T-helper 2 cell (primary cell): ENCODE data around the gene ARID1B.
A peak's percentile ranks its signal among the peaks of the same experiment; 100 is the strongest.
"Not testable (repeated sequence)": the region's sequence is repeated elsewhere in the genome, so short reads cannot be mapped to it uniquely, and the experiment has no call there.

Experiments
- DNase-seq, 5 experiments: peaks; one replicate each; pipeline versions ENCODE4 v3.0.0 to v3.0.0-alpha.2; 2012 to 2022

The ARID1B gene

GRCh38 chr6:156971153-156971885 is 194.1 kb downstream of the ARID1B start:
- no peak for DNase-seq

GRCh38 chr6:156972145-156972544 is 195.0 kb downstream of the ARID1B start:
- no peak for DNase-seq

GRCh38 chr6:156974830-156975261 is 197.7 kb downstream of the ARID1B start:
- DNase-seq, result peak in 1 of 5 experiments; percentile 21

- DNase-seq, result no peak
Observed at GRCh38 chr6:156975414-156975813, 198.2 kb downstream of the ARID1B start.

GRCh38 chr6:156976216-156977127 is 199.3 kb downstream of the ARID1B start:
- peak in 1 of 5 experiments; percentile 27 for DNase-seq

GRCh38 chr6:156977527-156978291 is 200.5 kb downstream of the ARID1B start:
- DNase-seq, result no peak

- peak in 1 of 5 experiments; percentile 60 for DNase-seq
Observed at GRCh38 chr6:156978948-156979347, 201.8 kb downstream of the ARID1B start.

- DNase-seq, result no peak
Observed at GRCh38 chr6:156980515-156980914, 203.3 kb downstream of the ARID1B start.

GRCh38 chr6:156980948-156981347 is 203.8 kb downstream of the ARID1B start:
- DNase-seq, result no peak

GRCh38 chr6:156982168-156982567 is 205.0 kb downstream of the ARID1B start:
- no peak for DNase-seq

- not testable (repeated sequence) for DNase-seq
Observed at GRCh38 chr6:156982864-156983263, 205.7 kb downstream of the ARID1B start.

GRCh38 chr6:156984178-156984738 is 207.1 kb downstream of the ARID1B start:
- no peak for DNase-seq

GRCh38 chr6:156985309-156985708 is 208.1 kb downstream of the ARID1B start:
- DNase-seq, result no peak

- DNase-seq, result no peak
Observed at GRCh38 chr6:156988276-156989158, 211.3 kb downstream of the ARID1B start.

- no peak for DNase-seq
Observed at GRCh38 chr6:156989159-156989806, 212.1 kb downstream of the ARID1B start.

- no peak for DNase-seq
Observed at GRCh38 chr6:156992020-156992804, 215.0 kb downstream of the ARID1B start.

- DNase-seq, result no peak
Observed at GRCh38 chr6:156993713-156994112, 216.5 kb downstream of the ARID1B start.

- no peak for DNase-seq
Observed at GRCh38 chr6:156994215-156995076, 217.3 kb downstream of the ARID1B start.

GRCh38 chr6:156995502-156995901 is 218.3 kb downstream of the ARID1B start:
- DNase-seq, result no peak
